ENCODE results near the gene ZDHHC11B. TPM values are rescaled to one million over a fixed set of nuclear protein-coding genes. Genes with fewer than 3 reads are reported as not detected.

Gene ZDHHC11B
- total and polyA plus RNA-seq, 3 donors from 2014 or later = 3.0 to 9.0 (median 4.6) TPM

DNA sequence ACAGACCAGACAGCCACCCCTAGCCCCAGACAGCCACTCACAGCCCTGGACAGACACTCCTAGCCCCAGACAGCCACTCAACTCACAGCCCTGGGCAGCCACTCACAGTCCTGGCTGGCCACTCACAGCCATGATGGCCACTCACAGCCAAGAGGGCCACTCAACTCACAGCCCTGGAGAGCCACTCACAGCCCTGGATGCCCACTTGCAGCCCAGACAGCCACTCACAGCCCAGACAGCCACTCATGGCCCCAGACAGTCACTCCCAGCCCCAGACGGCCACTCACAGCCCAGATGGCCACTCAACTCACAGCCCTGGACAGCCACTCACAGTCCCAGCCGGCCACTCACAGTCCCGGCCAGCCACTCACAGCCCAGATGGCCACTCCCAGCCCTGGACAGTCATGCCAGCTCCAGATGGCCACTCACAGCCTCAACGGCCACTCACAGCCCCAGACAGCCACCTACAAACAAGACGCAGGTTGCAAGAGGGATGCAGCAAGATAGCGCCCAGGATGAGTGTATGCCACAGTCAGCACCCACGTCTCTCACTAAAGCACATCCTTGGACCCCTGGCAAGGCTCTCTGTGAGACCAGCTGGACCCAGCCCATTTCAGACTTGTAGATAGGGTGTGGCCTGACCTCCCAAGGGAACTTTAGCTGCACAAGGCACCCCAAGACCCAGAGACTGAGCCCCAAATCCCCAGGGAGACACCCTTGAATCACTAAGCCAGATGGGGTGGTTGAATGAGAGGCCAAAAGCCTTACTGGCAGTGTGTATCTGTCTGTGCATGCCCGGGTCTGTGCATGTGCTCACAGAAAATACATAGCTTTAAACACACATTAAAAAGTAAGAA, 22.4 kb downstream of the ZDHHC11B start:
- no peak for DNase-seq
- no peak overlapping the region for H3K27ac ChIP-seq
- no peaks in the 10 kb centered on the region for H3K36me3 ChIP-seq (ENCODE audit: low read depth, missing control alignments)
- TF ChIP-seq CTCF (IDR thresholded peaks at IDR 0.05) = no peak
- no peak for TF ChIP-seq POLR2A (IDR thresholded peaks at IDR 0.05)
- H3K4me3 ChIP-seq = no peak overlapping the region
- 84 to 92% methylated on average over 7 to 8 of the region's 8 CpGs for WGBS, 2 donors
- H3K4me1 ChIP-seq = no peaks in the 10 kb centered on the region
- no peaks in the 10 kb centered on the region for H3K27me3 ChIP-seq
- no peaks in the 10 kb centered on the region for H3K9me3 ChIP-seq
- intact Hi-C loops (cut with DNase I; ENCODE audit: low total_unique reads) = no loop called here

DNA sequence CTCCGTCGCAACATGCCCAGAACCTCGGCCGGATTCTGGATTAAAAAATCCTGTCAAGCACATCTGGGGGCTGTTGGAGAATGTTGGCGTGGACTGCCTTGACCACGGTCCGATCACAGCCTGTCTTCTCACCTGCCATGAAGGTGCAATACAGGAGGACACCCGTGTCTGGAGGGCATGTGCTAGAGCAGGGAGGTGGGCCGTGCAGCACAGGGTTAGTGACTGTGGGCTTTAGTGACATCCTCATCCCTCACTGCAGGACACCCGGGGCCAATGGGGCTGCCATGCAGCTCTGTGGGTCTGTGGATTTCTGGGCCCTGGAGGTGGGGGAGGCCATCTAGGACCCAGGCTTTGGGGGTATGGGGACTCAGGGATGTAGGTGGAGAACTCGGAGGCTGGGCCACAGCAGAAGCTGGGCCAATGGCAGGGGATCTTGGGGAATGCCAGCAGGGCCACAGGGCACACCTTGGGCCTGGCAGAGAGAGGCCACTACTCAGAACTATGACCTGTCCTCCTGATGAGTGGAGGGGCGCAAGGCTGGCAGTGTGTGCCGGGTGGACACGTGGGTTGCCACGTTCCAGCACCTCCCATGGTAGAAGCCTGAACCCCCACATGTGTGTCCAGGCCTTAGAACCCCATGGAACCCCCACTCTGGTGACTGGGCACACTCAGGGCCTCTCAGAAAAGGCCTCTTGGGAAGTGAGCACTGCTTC, 23.3 kb downstream of the ZDHHC11B start:
- Histone ChIP-seq H3K4me1 (no peaks in the 10 kb centered on the region), H3K36me3 (ENCODE audit: low read depth, missing control alignments) (no peaks in the 10 kb centered on the region), H3K27ac (no peak overlapping the region), H3K4me3 (no peak overlapping the region), H3K9me3 (no peaks in the 10 kb centered on the region), H3K27me3 (no peaks in the 10 kb centered on the region)
- DNase-seq = no peak
- intact Hi-C loops (cut with DNase I; ENCODE audit: low total_unique reads) = no loop called here
- TF ChIP-seq POLR2A (IDR thresholded peaks at IDR 0.05) (no peak), CTCF (IDR thresholded peaks at IDR 0.05) (no peak)
- WGBS, 2 donors = 85 to 95% methylated on average over 11 to 15 of the region's 15 CpGs

GRCh38 chr5:760363-761058, 24.0 kb downstream of the ZDHHC11B start:
- Histone ChIP-seq H3K27ac (no peak overlapping the region), H3K9me3 (no peaks in the 10 kb centered on the region), H3K4me1 (no peaks in the 10 kb centered on the region), H3K27me3 (no peaks in the 10 kb centered on the region), H3K4me3 (no peak overlapping the region), H3K36me3 (ENCODE audit: low read depth, missing control alignments) (no peaks in the 10 kb centered on the region)
- no peak for TF ChIP-seq POLR2A (IDR thresholded peaks at IDR 0.05)
- TF ChIP-seq CTCF (IDR thresholded peaks at IDR 0.05) = no peak
- no peak for DNase-seq
- WGBS, 2 donors = 93 to 98% methylated on average over 14 to 24 of the region's 24 CpGs
- intact Hi-C loops (cut with DNase I; ENCODE audit: low total_unique reads) = no loop called here

- Histone ChIP-seq H3K27me3 (no peaks in the 10 kb centered on the region), H3K36me3 (ENCODE audit: low read depth, missing control alignments) (no peaks in the 10 kb centered on the region), H3K9me3 (no peaks in the 10 kb centered on the region), H3K4me1 (no peaks in the 10 kb centered on the region), H3K4me3 (no peak overlapping the region), H3K27ac (no peak overlapping the region)
- TF ChIP-seq POLR2A (IDR thresholded peaks at IDR 0.05) (no peak), CTCF (IDR thresholded peaks at IDR 0.05) (no peak)
- WGBS, 2 donors = 92 to 93% methylated on average over 22 of the region's 22 CpGs
- intact Hi-C loops (cut with DNase I; ENCODE audit: low total_unique reads) = no loop called here
- DNase-seq = no peak
Measured at GRCh38 chr5:759781-760362, 24.7 kb downstream of the ZDHHC11B start.
